HFFc6 (cell line): ENCODE measurements around the gene SMAD3. TPM values are rescaled to one million over a fixed set of nuclear protein-coding genes. Genes with fewer than 3 reads are reported as not detected.

Source experiments
- DNase-seq: peaks from one replicate; pipeline ENCODE4 v3.0.0-alpha.2; 2018
- H3K27ac Mint-ChIP-seq: 2 replicates; pipeline ENCODE4 v1.8.0; 2020; ENCODE audit warnings: mild to moderate bottlenecking, mixed read lengths
- H3K27me3 Mint-ChIP-seq: 2 replicates; pipeline ENCODE4 v1.8.0; 2021; ENCODE audit warnings: mild to moderate bottlenecking, moderate library complexity, mixed read lengths; ENCODE audit not compliant: insufficient read depth
- H3K36me3 Mint-ChIP-seq: 2 replicates; pipeline ENCODE4 v1.8.0; 2021; ENCODE audit warnings: low read depth, mixed read lengths
- H3K4me1 Mint-ChIP-seq: 2 replicates; pipeline ENCODE4 v1.8.0; 2020; ENCODE audit warnings: low read depth, mixed read lengths
- H3K4me3 Mint-ChIP-seq: 2 replicates; pipeline ENCODE4 v1.8.0; 2020; ENCODE audit warnings: mild to moderate bottlenecking, moderate library complexity, mixed read lengths
- H3K9me3 Mint-ChIP-seq: 2 replicates; pipeline ENCODE4 v1.8.0; 2020; ENCODE audit warnings: mild to moderate bottlenecking, mixed read lengths
- total RNA-seq, 6 experiments: library from RNA; stranded (reverse); fragmentation: NEBNext Ultra II Directional; extraction: Animal tissue kit (Norgen Biotek cat#: 25700); gene quantifications; 2 replicates in 1 of 6; 3 replicates in 5 of 6; pipeline ENCODE4 v1.2.3, GENCODE V29; 2021
- TF ChIP-seq, protein P1 (sequence below): fragments of 200-600 bp; sonication (generic); IDR thresholded peaks from 2 replicates; pipeline ENCODE4 v1.5.0; 2021; ENCODE audit warnings: antibody characterized with exemption, mild to moderate bottlenecking

The SMAD3 gene
- total RNA-seq, 6 experiments from 2014 or later = 54.3 to 132 (median 118) TPM

GRCh38 chr15:67135494-67135893, 70.1 kb downstream of the SMAD3 start:
- peaks cover 86% of the 10 kb centered on the region for H3K4me1 Mint-ChIP-seq
- H3K27ac Mint-ChIP-seq = peak overlapping the region; percentile 83
- TF ChIP-seq, protein P1, sequence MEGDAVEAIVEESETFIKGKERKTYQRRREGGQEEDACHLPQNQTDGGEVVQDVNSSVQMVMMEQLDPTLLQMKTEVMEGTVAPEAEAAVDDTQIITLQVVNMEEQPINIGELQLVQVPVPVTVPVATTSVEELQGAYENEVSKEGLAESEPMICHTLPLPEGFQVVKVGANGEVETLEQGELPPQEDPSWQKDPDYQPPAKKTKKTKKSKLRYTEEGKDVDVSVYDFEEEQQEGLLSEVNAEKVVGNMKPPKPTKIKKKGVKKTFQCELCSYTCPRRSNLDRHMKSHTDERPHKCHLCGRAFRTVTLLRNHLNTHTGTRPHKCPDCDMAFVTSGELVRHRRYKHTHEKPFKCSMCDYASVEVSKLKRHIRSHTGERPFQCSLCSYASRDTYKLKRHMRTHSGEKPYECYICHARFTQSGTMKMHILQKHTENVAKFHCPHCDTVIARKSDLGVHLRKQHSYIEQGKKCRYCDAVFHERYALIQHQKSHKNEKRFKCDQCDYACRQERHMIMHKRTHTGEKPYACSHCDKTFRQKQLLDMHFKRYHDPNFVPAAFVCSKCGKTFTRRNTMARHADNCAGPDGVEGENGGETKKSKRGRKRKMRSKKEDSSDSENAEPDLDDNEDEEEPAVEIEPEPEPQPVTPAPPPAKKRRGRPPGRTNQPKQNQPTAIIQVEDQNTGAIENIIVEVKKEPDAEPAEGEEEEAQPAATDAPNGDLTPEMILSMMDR = peak; percentile 32
- peak; percentile 54 for DNase-seq
- peaks cover 14% of the 10 kb centered on the region for H3K27me3 Mint-ChIP-seq
- H3K36me3 Mint-ChIP-seq = peaks cover 50% of the 10 kb centered on the region
- H3K9me3 Mint-ChIP-seq = no peaks in the 10 kb centered on the region
- peak overlapping the region; percentile 46; the same call in 1 of the 2 replicates for H3K4me3 Mint-ChIP-seq

GRCh38 chr15:67136802-67137201, 71.4 kb downstream of the SMAD3 start:
- TF ChIP-seq, protein P1 = no peak
- Mint-ChIP-seq H3K4me3 (no peak overlapping the region), H3K27ac (no peak overlapping the region), H3K4me1 (peaks cover 86% of the 10 kb centered on the region), H3K36me3 (peaks cover 46% of the 10 kb centered on the region), H3K27me3 (peaks cover 11% of the 10 kb centered on the region), H3K9me3 (no peaks in the 10 kb centered on the region)
- DNase-seq = no peak

DNA sequence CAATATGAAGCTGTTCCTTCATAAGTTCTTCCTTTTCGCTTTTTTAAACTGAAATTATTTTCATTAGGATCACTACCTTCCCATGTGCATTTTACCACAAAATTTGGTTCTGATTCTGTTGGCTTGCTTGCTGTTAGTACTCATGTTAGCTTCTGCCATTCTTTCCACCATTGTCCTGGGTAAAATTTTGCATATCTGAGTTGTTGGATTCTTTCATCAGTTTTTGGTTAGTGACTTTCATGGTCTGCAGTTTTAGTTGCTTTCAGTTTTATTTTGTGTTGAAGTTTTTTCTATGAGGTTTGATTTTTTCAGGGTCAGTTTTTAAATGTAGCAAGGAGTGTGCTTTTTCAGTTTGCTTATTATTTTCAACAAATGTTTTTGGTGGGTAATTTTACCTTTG, 71.9 kb downstream of the SMAD3 start:
- Mint-ChIP-seq H3K27me3 (peaks cover 12% of the 10 kb centered on the region), H3K4me3 (no peak overlapping the region), H3K4me1 (peaks cover 86% of the 10 kb centered on the region), H3K27ac (peak overlapping the region; percentile 47; the same call in 1 of the 2 replicates), H3K36me3 (peaks cover 41% of the 10 kb centered on the region), H3K9me3 (no peaks in the 10 kb centered on the region)
- TF ChIP-seq, protein P1 = no peak
- DNase-seq = no peak

- DNase-seq = no peak
Measured at GRCh38 chr15:67137951-67138848, 72.8 kb downstream of the SMAD3 start.

GRCh38 chr15:67138891-67139855, 73.8 kb downstream of the SMAD3 start:
- TF ChIP-seq, protein P1 = no peak
- peaks cover 86% of the 10 kb centered on the region for H3K4me1 Mint-ChIP-seq
- no peak overlapping the region for H3K27ac Mint-ChIP-seq
- H3K27me3 Mint-ChIP-seq = peaks cover 12% of the 10 kb centered on the region
- H3K36me3 Mint-ChIP-seq = peaks cover 36% of the 10 kb centered on the region
- no peak for DNase-seq
- no peak overlapping the region for H3K4me3 Mint-ChIP-seq
- H3K9me3 Mint-ChIP-seq = no peaks in the 10 kb centered on the region

More at GRCh38 chr15:67137951-67138848, 72.8 kb downstream of the SMAD3 start:
- Mint-ChIP-seq H3K36me3 (peaks cover 36% of the 10 kb centered on the region), H3K4me1 (peaks cover 86% of the 10 kb centered on the region), H3K27ac (peak overlapping the region; percentile 58), H3K9me3 (no peaks in the 10 kb centered on the region), H3K27me3 (peaks cover 12% of the 10 kb centered on the region), H3K4me3 (no peak overlapping the region; the same call in 1 of the 2 replicates)
- TF ChIP-seq, protein P1 = no peak
